ENCODE measurements around the gene SEPTIN11. TPM values are rescaled to one million over a fixed set of nuclear protein-coding genes. Genes with fewer than 3 reads are reported as not detected.

Gene SEPTIN11
- total RNA-seq, 1 experiment from 2014 or later: 125 TPM

DNA sequence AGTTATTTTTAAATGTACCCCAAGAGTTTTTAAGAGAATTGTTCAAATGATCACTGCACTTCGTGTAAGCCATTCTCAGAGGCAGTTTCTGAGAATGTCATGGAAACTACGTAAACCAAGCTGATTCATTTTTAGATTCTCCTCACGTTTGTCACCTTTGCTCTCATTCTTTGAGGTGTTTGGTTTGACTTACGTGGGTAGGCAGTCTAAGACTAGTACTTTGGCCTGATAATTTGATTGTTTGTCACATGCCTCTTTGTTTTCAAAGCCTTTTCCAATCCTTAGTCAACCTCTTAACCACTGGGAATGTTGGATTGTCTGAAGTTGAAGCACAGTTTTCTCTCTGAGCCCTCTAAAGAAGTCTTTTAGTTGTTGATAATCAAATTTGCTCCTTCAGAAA, 10.5 kb downstream of the SEPTIN11 start:
- Mint-ChIP-seq H3K27me3 (ENCODE audit: low read depth) (no peaks in the 10 kb centered on the region), H3K4me1 (peaks cover 46% of the 10 kb centered on the region), H3K36me3 (peaks cover 9% of the 10 kb centered on the region), H3K4me3 (no peak overlapping the region), H3K27ac (0 out of 2 replicates have a peak overlapping the region, but pooled peaks have one; percentile 16), H3K9me3 (peaks cover 5% of the 10 kb centered on the region)
- no peak for DNase-seq (ENCODE audit: low spot score)
- ATAC-seq: no peak
- ChIA-PET CTCF (no interaction called here), POLR2A (no interaction called here)
- no peak for TF ChIP-seq CBFB (CRISPR knock-in tag; IDR thresholded peaks at IDR 0.05; ENCODE audit: low read depth)
- TF ChIP-seq, protein P1, sequence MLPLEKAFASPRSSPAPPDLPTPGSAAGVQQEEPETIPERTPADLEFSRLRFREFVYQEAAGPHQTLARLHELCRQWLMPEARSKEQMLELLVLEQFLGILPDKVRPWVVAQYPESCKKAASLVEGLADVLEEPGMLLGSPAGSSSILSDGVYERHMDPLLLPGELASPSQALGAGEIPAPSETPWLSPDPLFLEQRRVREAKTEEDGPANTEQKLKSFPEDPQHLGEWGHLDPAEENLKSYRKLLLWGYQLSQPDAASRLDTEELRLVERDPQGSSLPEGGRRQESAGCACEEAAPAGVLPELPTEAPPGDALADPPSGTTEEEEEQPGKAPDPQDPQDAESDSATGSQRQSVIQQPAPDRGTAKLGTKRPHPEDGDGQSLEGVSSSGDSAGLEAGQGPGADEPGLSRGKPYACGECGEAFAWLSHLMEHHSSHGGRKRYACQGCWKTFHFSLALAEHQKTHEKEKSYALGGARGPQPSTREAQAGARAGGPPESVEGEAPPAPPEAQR (CRISPR knock-in tag; IDR thresholded peaks at IDR 0.05): no peak
- TF ChIP-seq, protein P2, sequence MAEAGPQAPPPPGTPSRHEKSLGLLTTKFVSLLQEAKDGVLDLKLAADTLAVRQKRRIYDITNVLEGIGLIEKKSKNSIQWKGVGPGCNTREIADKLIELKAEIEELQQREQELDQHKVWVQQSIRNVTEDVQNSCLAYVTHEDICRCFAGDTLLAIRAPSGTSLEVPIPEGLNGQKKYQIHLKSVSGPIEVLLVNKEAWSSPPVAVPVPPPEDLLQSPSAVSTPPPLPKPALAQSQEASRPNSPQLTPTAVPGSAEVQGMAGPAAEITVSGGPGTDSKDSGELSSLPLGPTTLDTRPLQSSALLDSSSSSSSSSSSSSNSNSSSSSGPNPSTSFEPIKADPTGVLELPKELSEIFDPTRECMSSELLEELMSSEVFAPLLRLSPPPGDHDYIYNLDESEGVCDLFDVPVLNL (CRISPR knock-in tag; IDR thresholded peaks at IDR 0.05; ENCODE audit: borderline replicate concordance, low read depth): no peak
- TF ChIP-seq EMX1 (CRISPR knock-in tag; IDR thresholded peaks at IDR 0.05): no peak
- no peak for TF ChIP-seq OVOL2 (CRISPR knock-in tag; IDR thresholded peaks at IDR 0.05; ENCODE audit: borderline replicate concordance)
- no peak for TF ChIP-seq ESRRA (CRISPR knock-in tag; IDR thresholded peaks at IDR 0.05; ENCODE audit: borderline replicate concordance)
- no peak for TF ChIP-seq MYBL2 (CRISPR knock-in tag; IDR thresholded peaks at IDR 0.05)
- TF ChIP-seq, protein P3, sequence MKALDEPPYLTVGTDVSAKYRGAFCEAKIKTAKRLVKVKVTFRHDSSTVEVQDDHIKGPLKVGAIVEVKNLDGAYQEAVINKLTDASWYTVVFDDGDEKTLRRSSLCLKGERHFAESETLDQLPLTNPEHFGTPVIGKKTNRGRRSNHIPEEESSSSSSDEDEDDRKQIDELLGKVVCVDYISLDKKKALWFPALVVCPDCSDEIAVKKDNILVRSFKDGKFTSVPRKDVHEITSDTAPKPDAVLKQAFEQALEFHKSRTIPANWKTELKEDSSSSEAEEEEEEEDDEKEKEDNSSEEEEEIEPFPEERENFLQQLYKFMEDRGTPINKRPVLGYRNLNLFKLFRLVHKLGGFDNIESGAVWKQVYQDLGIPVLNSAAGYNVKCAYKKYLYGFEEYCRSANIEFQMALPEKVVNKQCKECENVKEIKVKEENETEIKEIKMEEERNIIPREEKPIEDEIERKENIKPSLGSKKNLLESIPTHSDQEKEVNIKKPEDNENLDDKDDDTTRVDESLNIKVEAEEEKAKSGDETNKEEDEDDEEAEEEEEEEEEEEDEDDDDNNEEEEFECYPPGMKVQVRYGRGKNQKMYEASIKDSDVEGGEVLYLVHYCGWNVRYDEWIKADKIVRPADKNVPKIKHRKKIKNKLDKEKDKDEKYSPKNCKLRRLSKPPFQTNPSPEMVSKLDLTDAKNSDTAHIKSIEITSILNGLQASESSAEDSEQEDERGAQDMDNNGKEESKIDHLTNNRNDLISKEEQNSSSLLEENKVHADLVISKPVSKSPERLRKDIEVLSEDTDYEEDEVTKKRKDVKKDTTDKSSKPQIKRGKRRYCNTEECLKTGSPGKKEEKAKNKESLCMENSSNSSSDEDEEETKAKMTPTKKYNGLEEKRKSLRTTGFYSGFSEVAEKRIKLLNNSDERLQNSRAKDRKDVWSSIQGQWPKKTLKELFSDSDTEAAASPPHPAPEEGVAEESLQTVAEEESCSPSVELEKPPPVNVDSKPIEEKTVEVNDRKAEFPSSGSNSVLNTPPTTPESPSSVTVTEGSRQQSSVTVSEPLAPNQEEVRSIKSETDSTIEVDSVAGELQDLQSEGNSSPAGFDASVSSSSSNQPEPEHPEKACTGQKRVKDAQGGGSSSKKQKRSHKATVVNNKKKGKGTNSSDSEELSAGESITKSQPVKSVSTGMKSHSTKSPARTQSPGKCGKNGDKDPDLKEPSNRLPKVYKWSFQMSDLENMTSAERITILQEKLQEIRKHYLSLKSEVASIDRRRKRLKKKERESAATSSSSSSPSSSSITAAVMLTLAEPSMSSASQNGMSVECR (CRISPR knock-in tag; IDR thresholded peaks at IDR 0.05; ENCODE audit: borderline replicate concordance): no peak
- no peak for TF ChIP-seq ZBTB21 (CRISPR knock-in tag; IDR thresholded peaks at IDR 0.05; ENCODE audit: borderline replicate concordance)
- TF ChIP-seq, protein P4, sequence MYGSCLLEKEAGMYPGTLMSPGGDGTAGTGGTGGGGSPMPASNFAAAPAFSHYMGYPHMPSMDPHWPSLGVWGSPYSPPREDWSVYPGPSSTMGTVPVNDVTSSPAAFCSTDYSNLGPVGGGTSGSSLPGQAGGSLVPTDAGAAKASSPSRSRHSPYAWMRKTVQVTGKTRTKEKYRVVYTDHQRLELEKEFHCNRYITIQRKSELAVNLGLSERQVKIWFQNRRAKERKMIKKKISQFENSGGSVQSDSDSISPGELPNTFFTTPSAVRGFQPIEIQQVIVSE (CRISPR knock-in tag; IDR thresholded peaks at IDR 0.05; ENCODE audit: borderline replicate concordance): no peak
- TF ChIP-seq ZNF416 (CRISPR knock-in tag; IDR thresholded peaks at IDR 0.05): no peak
- TF ChIP-seq ZNF671 (CRISPR knock-in tag; IDR thresholded peaks at IDR 0.05): no peak
- TF ChIP-seq GTF2I (CRISPR knock-in tag; conservative IDR thresholded peaks at IDR 0.05): no peak
- TF ChIP-seq ZNF263 (CRISPR knock-in tag; IDR thresholded peaks at IDR 0.05; ENCODE audit: low read depth): no peak
- no peak for TF ChIP-seq ZNF121 (CRISPR knock-in tag; IDR thresholded peaks at IDR 0.05)

DNA sequence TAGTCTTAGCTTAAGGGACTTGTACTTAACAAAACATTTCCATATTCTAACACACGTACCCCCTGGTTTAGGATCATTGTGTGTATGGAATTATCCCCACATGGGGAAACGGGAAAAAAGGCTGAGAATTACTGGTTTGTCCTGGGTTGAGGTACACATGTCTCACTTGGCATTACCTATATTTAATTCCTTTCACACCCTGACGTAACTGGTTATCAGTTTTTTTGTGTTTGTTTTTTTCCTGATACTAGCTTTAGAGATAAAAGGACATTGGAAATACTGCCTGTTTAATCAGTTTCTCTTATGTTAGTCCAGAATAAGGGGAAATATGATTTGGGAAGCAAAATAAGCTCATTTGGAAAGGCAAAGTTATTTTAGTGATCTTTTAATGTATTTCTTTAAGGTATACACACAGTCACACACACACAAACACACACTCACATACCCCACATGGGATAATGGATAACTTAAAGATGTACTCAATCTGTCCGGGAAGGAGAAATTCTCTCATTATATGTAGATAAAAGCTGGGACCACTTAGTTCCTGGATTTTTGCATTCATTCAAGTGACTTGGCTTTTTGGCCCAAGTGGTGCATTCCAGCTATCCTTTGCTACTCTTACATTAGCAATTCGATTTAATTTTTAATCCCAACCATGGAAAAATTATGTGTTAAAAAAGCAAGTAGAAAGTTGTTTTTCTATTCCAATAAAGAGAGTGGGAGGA, 13.0 kb downstream of the SEPTIN11 start:
- no peak overlapping the region for H3K4me3 Mint-ChIP-seq
- H3K36me3 Mint-ChIP-seq: peaks cover 12% of the 10 kb centered on the region
- no peak for ATAC-seq
- H3K4me1 Mint-ChIP-seq: peaks cover 33% of the 10 kb centered on the region
- H3K27ac Mint-ChIP-seq: no peak overlapping the region; the same call in 1 of the 2 replicates
- ChIA-PET POLR2A (no interaction called here), CTCF (interaction anchor here (0.7 kb wide), 1 partner anchor 9 kb away, joined by 3 read pairs; no protein-coding TSS in a partner anchor)
- H3K9me3 Mint-ChIP-seq: peaks cover 5% of the 10 kb centered on the region
- DNase-seq (ENCODE audit: low spot score): no peak
- H3K27me3 Mint-ChIP-seq (ENCODE audit: low read depth): no peaks in the 10 kb centered on the region
- TF ChIP-seq RORB (CRISPR knock-in tag; IDR thresholded peaks at IDR 0.05) (no peak), NFYB (CRISPR knock-in tag; conservative IDR thresholded peaks at IDR 0.05; ENCODE audit: low read depth) (no peak), PRRX2 (CRISPR knock-in tag; IDR thresholded peaks at IDR 0.05) (no peak), TP53 (CRISPR knock-in tag; IDR thresholded peaks at IDR 0.05) (no peak), KAT7 (CRISPR knock-in tag; IDR thresholded peaks at IDR 0.05; ENCODE audit: borderline replicate concordance) (no peak), ZNF416 (CRISPR knock-in tag; IDR thresholded peaks at IDR 0.05) (no peak)
- TF ChIP-seq, protein P5, sequence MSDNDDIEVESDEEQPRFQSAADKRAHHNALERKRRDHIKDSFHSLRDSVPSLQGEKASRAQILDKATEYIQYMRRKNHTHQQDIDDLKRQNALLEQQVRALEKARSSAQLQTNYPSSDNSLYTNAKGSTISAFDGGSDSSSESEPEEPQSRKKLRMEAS (CRISPR knock-in tag; IDR thresholded peaks at IDR 0.05): no peak
- TF ChIP-seq, protein P4 (CRISPR knock-in tag; IDR thresholded peaks at IDR 0.05; ENCODE audit: borderline replicate concordance): no peak
- TF ChIP-seq, protein P2 (CRISPR knock-in tag; IDR thresholded peaks at IDR 0.05; ENCODE audit: borderline replicate concordance, low read depth): no peak
- TF ChIP-seq, protein P6, sequence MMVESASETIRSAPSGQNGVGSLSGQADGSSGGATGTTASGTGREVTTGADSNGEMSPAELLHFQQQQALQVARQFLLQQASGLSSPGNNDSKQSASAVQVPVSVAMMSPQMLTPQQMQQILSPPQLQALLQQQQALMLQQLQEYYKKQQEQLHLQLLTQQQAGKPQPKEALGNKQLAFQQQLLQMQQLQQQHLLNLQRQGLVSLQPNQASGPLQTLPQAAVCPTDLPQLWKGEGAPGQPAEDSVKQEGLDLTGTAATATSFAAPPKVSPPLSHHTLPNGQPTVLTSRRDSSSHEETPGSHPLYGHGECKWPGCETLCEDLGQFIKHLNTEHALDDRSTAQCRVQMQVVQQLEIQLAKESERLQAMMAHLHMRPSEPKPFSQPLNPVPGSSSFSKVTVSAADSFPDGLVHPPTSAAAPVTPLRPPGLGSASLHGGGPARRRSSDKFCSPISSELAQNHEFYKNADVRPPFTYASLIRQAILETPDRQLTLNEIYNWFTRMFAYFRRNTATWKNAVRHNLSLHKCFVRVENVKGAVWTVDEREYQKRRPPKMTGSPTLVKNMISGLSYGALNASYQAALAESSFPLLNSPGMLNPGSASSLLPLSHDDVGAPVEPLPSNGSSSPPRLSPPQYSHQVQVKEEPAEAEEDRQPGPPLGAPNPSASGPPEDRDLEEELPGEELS (CRISPR knock-in tag; IDR thresholded peaks at IDR 0.05): no peak
